OCI-LY1 (cell line): ENCODE measurements around the gene XKR3.
"Not testable (repeated sequence)": the region's sequence is repeated elsewhere in the genome, so short reads cannot be mapped to it uniquely, and the experiment has no call there.

Experiments used
- H2AFZ ChIP-seq: fragments of 200-600 bp; sonication (generic), shearing (Covaris generic); 2 replicates; pipeline ENCODE4 v1.6.0; 2014; ENCODE audit warnings: antibody characterized with exemption, mild to moderate bottlenecking, low read length
- H3F3A ChIP-seq: fragments of 200-600 bp; sonication (generic), shearing (Covaris generic); 2 replicates; pipeline ENCODE4 v1.6.0; 2014; ENCODE audit warnings: mild to moderate bottlenecking, antibody characterized with exemption, low read length, moderate library complexity; ENCODE audit not compliant: insufficient read depth
- H3K27ac ChIP-seq: fragments of 200-600 bp; sonication (generic); 2 replicates; pipeline ENCODE4 v1.5.1; 2014; ENCODE audit warnings: low read length, mixed run types, mild to moderate bottlenecking, low read depth; ENCODE audit not compliant: poor library complexity, severe bottlenecking
- H3K27me3 ChIP-seq: fragments of 200-600 bp; sonication (generic); 2 replicates; pipeline ENCODE4 v1.6.0; 2014; ENCODE audit warnings: antibody characterized with exemption, mild to moderate bottlenecking, low read length, moderate library complexity; ENCODE audit not compliant: insufficient read depth
- H3K36me3 ChIP-seq: fragments of 200-600 bp; sonication (generic); 2 replicates; pipeline ENCODE4 v1.6.1; 2014; ENCODE audit warnings: mild to moderate bottlenecking, antibody characterized with exemption, low read length, moderate library complexity, mixed read lengths; ENCODE audit not compliant: insufficient read depth
- H3K4me1 ChIP-seq: fragments of 200-600 bp; sonication (generic); 2 replicates; pipeline ENCODE4 v1.5.1; 2014; ENCODE audit warnings: mild to moderate bottlenecking, low read length, moderate library complexity; ENCODE audit not compliant: insufficient read depth, severe bottlenecking
- H3K4me2 ChIP-seq: fragments of 200-600 bp; sonication (generic), shearing (Covaris generic); 2 replicates; pipeline ENCODE4 v1.6.1; 2014; ENCODE audit warnings: low read length
- H3K4me3 ChIP-seq: fragments of 200-600 bp; sonication (generic); 2 replicates; pipeline ENCODE4 v1.5.1; 2014; ENCODE audit warnings: low read length, low read depth, mild to moderate bottlenecking, mixed read lengths; ENCODE audit not compliant: poor library complexity, severe bottlenecking
- H3K79me2 ChIP-seq: fragments of 200-600 bp; shearing (Covaris generic); 2 replicates; pipeline ENCODE4 v1.6.1; 2016; ENCODE audit warnings: mixed run types, low read length, mixed read lengths; ENCODE audit not compliant: insufficient read depth
- H3K9ac ChIP-seq: fragments of 200-600 bp; sonication (generic), shearing (Covaris generic); 2 replicates; pipeline ENCODE4 v1.6.1; 2014; ENCODE audit warnings: mild to moderate bottlenecking, low read length, mixed read lengths
- H3K9me2 ChIP-seq: fragments of 200-600 bp; sonication (generic), shearing (Covaris generic); 2 replicates; pipeline ENCODE4 v1.6.1; 2014; ENCODE audit warnings: low read depth, mild to moderate bottlenecking, low read length, mixed read lengths
- H3K9me3 ChIP-seq: fragments of 200-600 bp; shearing (Covaris generic); 2 replicates; pipeline ENCODE4 v1.6.1; 2014; ENCODE audit warnings: low read length, mixed read lengths
- H4K20me1 ChIP-seq: fragments of 200-600 bp; sonication (generic), shearing (Covaris generic); 2 replicates; pipeline ENCODE4 v1.6.0; 2016; ENCODE audit warnings: mild to moderate bottlenecking, low read length; ENCODE audit not compliant: insufficient read depth
- EZH2 ChIP-seq: fragments of 200-600 bp; sonication (generic), shearing (Covaris generic); IDR thresholded peaks from 2 replicates; pipeline ENCODE4 v1.8.0; 2017; ENCODE audit warnings: borderline replicate concordance, mixed run types, mild to moderate bottlenecking, antibody characterized with exemption, low read length, moderate library complexity, mixed read lengths
- TF ChIP-seq, protein P1 (sequence below): fragments of 200-600 bp; sonication (generic), shearing (Covaris generic); IDR thresholded peaks from 2 replicates; pipeline ENCODE4 v1.5.1; 2017; ENCODE audit warnings: mild to moderate bottlenecking, antibody characterized with exemption, low read length, moderate library complexity, mixed read lengths

The XKR3 gene

DNA sequence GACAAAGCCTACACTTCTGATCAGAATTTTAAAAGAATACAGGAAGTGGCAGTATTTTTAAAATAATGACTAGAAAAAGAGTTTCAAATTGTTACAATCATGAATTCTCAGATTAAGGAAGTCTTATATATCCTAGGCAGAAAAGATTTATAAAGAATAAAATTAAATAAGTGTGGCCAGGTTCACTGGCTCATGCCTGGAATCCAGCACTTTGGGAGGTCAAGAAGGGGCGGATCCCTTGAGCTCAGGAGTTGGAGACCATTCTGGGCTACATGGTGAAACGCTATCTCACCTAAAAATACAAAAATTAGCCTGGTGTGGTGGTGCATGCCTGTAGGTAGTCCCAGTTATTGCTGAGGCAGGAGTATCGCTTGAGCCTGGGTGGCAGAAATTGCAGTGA is 24.1 kb downstream of the XKR3 start:
- H3F3A ChIP-seq = no peaks in the 10 kb centered on the region
- H3K27me3 ChIP-seq = no peaks in the 10 kb centered on the region
- no peak overlapping the region for H2AFZ ChIP-seq
- H3K9me3 ChIP-seq = no peaks in the 10 kb centered on the region
- no peaks in the 10 kb centered on the region for H4K20me1 ChIP-seq
- no peaks in the 10 kb centered on the region for H3K36me3 ChIP-seq
- no peak overlapping the region for H3K4me3 ChIP-seq
- H3K4me2 ChIP-seq = no peak overlapping the region
- no peaks in the 10 kb centered on the region for H3K9me2 ChIP-seq
- H3K79me2 ChIP-seq = no peaks in the 10 kb centered on the region
- TF ChIP-seq, protein P1, sequence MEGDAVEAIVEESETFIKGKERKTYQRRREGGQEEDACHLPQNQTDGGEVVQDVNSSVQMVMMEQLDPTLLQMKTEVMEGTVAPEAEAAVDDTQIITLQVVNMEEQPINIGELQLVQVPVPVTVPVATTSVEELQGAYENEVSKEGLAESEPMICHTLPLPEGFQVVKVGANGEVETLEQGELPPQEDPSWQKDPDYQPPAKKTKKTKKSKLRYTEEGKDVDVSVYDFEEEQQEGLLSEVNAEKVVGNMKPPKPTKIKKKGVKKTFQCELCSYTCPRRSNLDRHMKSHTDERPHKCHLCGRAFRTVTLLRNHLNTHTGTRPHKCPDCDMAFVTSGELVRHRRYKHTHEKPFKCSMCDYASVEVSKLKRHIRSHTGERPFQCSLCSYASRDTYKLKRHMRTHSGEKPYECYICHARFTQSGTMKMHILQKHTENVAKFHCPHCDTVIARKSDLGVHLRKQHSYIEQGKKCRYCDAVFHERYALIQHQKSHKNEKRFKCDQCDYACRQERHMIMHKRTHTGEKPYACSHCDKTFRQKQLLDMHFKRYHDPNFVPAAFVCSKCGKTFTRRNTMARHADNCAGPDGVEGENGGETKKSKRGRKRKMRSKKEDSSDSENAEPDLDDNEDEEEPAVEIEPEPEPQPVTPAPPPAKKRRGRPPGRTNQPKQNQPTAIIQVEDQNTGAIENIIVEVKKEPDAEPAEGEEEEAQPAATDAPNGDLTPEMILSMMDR = no peak
- no peak for TF ChIP-seq EZH2
- H3K27ac ChIP-seq = no peak overlapping the region
- no peaks in the 10 kb centered on the region for H3K4me1 ChIP-seq
- no peak overlapping the region for H3K9ac ChIP-seq

DNA sequence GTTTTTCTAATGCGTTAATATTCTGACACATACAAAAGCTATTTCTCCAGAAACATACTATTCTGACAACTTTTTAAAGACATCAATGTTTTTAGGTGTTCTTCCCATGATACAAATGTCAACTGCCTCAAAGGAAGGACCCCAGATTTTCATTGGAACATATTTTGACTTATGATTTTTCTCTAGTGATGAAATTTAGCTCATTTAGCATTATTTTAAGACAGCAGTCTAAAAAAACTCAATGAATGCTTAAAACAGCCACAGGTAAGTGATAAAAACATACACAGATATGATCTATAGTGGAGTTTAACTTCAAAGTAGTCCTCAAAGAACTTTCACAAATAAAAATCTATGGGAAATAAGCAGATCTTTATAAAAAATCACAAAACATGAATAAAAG is 24.9 kb downstream of the XKR3 start:
- Histone ChIP-seq H3K9ac (no peak overlapping the region), H3K27ac (no peak overlapping the region), H3K4me2 (no peak overlapping the region), H3K36me3 (no peaks in the 10 kb centered on the region), H3K4me1 (no peaks in the 10 kb centered on the region), H3F3A (no peaks in the 10 kb centered on the region), H2AFZ (no peak overlapping the region), H3K27me3 (no peaks in the 10 kb centered on the region), H3K79me2 (no peaks in the 10 kb centered on the region), H3K4me3 (no peak overlapping the region), H3K9me3 (no peaks in the 10 kb centered on the region), H4K20me1 (no peaks in the 10 kb centered on the region), H3K9me2 (no peaks in the 10 kb centered on the region)
- TF ChIP-seq, protein P1 = no peak
- TF ChIP-seq EZH2 = no peak

DNA sequence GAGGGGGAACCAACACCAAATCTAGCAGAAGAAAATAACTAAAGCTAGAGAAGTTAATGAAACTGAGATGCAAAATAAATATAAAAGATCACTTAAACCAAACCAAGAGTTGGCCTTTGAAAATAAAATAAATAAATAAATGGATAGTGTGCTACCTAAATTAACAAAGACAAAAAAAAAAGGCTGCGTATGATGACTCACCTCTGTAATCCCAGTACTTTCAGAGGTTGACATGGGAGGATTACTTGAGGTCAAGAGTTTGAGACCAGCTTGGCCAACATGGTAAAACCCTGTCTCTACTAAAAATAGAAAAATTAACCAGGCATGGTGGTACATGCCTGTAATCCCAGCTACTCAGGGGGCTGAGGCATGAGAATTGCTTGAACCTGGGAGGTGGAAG is 29.7 kb downstream of the XKR3 start:
- not testable (repeated sequence) for H3K27ac ChIP-seq, H3K4me3 ChIP-seq, H4K20me1 ChIP-seq, H3K36me3 ChIP-seq, H2AFZ ChIP-seq, H3F3A ChIP-seq, H3K4me1 ChIP-seq, H3K27me3 ChIP-seq, H3K79me2 ChIP-seq, H3K9me3 ChIP-seq, H3K4me2 ChIP-seq, H3K9me2 ChIP-seq, H3K9ac ChIP-seq

DNA sequence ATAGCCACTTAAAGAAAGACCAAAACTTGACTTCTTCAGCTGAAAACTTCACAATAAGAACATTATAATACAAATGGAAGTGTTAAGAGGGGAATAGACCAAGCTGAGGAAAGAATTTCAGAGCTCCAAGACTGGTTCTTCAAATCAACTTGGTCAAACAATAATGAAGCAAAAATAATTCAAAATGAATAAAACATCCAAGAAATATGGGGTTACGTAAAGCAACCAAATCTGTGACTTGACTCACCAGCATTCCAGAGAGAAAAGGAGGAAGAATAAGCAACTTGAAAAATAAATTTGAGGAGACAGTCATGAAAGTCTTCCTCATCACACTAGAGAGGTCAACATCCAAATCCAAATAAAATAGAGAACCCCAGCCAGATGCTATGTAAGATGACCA is 31.4 kb downstream of the XKR3 start:
- H2AFZ ChIP-seq = no peak overlapping the region
- no peaks in the 10 kb centered on the region for H3K79me2 ChIP-seq
- H4K20me1 ChIP-seq = no peaks in the 10 kb centered on the region
- no peaks in the 10 kb centered on the region for H3K9me2 ChIP-seq
- H3K36me3 ChIP-seq = no peaks in the 10 kb centered on the region
- no peaks in the 10 kb centered on the region for H3K9me3 ChIP-seq
- no peaks in the 10 kb centered on the region for H3K27me3 ChIP-seq
- H3K9ac ChIP-seq = no peak overlapping the region
- no peak overlapping the region for H3K4me3 ChIP-seq
- no peaks in the 10 kb centered on the region for H3F3A ChIP-seq
- TF ChIP-seq, protein P1 = no peak
- no peak for TF ChIP-seq EZH2
- no peaks in the 10 kb centered on the region for H3K4me1 ChIP-seq
- no peak overlapping the region for H3K4me2 ChIP-seq
- H3K27ac ChIP-seq = no peak overlapping the region
